GM12878 (cell line): ENCODE measurements around the gene CARF. TPM values are rescaled to one million over a fixed set of nuclear protein-coding genes. Genes with fewer than 3 reads are reported as not detected.

Experiments
- BHLHE40 ChIP-seq, 2 experiments: fragments of 450-650 bp in 1 of 2; IDR thresholded peaks; 2 replicates each; pipeline ENCODE4 v1.6.1; 2011 to 2017; ENCODE audit warnings: low read depth in 2 of 2, borderline replicate concordance in 1 of 2, improper control_type of control experiment in 1 of 2, low read length in 1 of 2, mild to moderate bottlenecking in 1 of 2
- CHD1 ChIP-seq: IDR thresholded peaks from 2 replicates; pipeline ENCODE4 v1.6.1; 2012; ENCODE audit warnings: low read depth, low read length, improper control_type of control experiment
- CHD2 ChIP-seq: IDR thresholded peaks from 2 replicates; pipeline ENCODE4 v1.6.1; 2011; ENCODE audit warnings: low read depth, low read length, improper control_type of control experiment, borderline replicate concordance
- CREB1 ChIP-seq: IDR thresholded peaks from 2 replicates; pipeline ENCODE4 v1.6.1; 2012; ENCODE audit warnings: low read depth, mild to moderate bottlenecking, inconsistent platforms
- DPF2 ChIP-seq: fragments of 450-650 bp; IDR thresholded peaks from 2 replicates; pipeline ENCODE4 v1.6.1; 2017; ENCODE audit warnings: mild to moderate bottlenecking
- HDAC2 ChIP-seq: fragments of 200-600 bp; sonication (generic); IDR thresholded peaks from 2 replicates; pipeline ENCODE4 v1.6.1; 2017
- IRF4 ChIP-seq: IDR thresholded peaks from 2 replicates; pipeline ENCODE4 v1.6.1; 2011; ENCODE audit warnings: low read depth, low read length
- LARP7 ChIP-seq: fragments of 450-650 bp; IDR thresholded peaks from 2 replicates; pipeline ENCODE4 v1.6.1; 2017; ENCODE audit warnings: mild to moderate bottlenecking
- MTA2 ChIP-seq: fragments of 450-650 bp; IDR thresholded peaks from 2 replicates; pipeline ENCODE4 v1.6.1; 2016; ENCODE audit warnings: low read depth, mild to moderate bottlenecking, moderate library complexity
- NR2C2 ChIP-seq: IDR thresholded peaks from 2 replicates; pipeline ENCODE4 v1.6.1; 2011; ENCODE audit warnings: borderline replicate concordance, low read depth; ENCODE audit not compliant: control insufficient read depth, insufficient read length
- PAX5 ChIP-seq: IDR thresholded peaks from 2 replicates; pipeline ENCODE4 v1.6.1; 2011; ENCODE audit warnings: low read depth, low read length, borderline replicate concordance
- PML ChIP-seq: IDR thresholded peaks from 2 replicates; pipeline ENCODE4 v1.6.1; 2012; ENCODE audit warnings: low read length, inconsistent platforms
- POLR2AphosphoS5 ChIP-seq: IDR thresholded peaks from 2 replicates; pipeline ENCODE4 v1.6.1; 2011; ENCODE audit warnings: mild to moderate bottlenecking, low read length, inconsistent platforms
- RAD21 ChIP-seq: IDR thresholded peaks from 2 replicates; pipeline ENCODE4 v1.6.1; 2011; ENCODE audit warnings: mild to moderate bottlenecking, low read depth, low read length, moderate library complexity; ENCODE audit not compliant: insufficient read depth
- RB1 ChIP-seq: fragments of 450-650 bp; formaldehyde crosslinking; IDR thresholded peaks from 2 replicates; pipeline ENCODE4 v1.6.1; 2017; ENCODE audit warnings: mild to moderate bottlenecking, borderline replicate concordance
- SRF ChIP-seq, 2 experiments: IDR thresholded peaks; 2 replicates each; pipeline ENCODE4 v1.6.1; 2011; ENCODE audit warnings: low read depth in 2 of 2, low read length in 2 of 2, mild to moderate bottlenecking in 1 of 2, moderate library complexity in 1 of 2
- TCF3 ChIP-seq: IDR thresholded peaks from 2 replicates; pipeline ENCODE4 v1.6.1; 2012; ENCODE audit warnings: low read depth, mild to moderate bottlenecking, low read length, borderline replicate concordance; ENCODE audit not compliant: insufficient read depth
- ZNF274 ChIP-seq: IDR thresholded peaks from one replicate; pipeline ENCODE4 v1.8.0; 2011; ENCODE audit not compliant: insufficient read length, insufficient read depth
- polyA plus RNA-seq, 11 experiments: library from polyadenylated mRNA; depleted of rRNA in 4 of 11; unstranded in 6 of 11; stranded (reverse) in 5 of 11; fragments of >200 nt; fragmentation: Nextera tagmentation in 4 of 11; fragmentation: Illumina TruSeq in 1 of 11; extraction: Ambion mirVana in 4 of 11; extraction: Trizol in 1 of 11; gene quantifications; 1 replicate in 1 of 11; 2 replicates in 10 of 11; pipeline versions ENCODE4 v1.2.1 to v1.2.3, GENCODE V29; 2011 to 2016; ENCODE audit warnings: inconsistent platforms in 2 of 11, missing spikeins in 2 of 11, low read depth in 1 of 11
- total RNA-seq, 4 experiments: library from RNA; depleted of rRNA in 3 of 4; stranded (reverse); fragments of >200 nt in 3 of 4; fragmentation: Illumina TruSeq in 1 of 4; extraction: Trizol in 1 of 4; gene quantifications; 2 replicates each; pipeline versions ENCODE4 v1.2.1 to v1.2.3, GENCODE V29; 2013 to 2021
- TF ChIP-seq, protein P1 (sequence below): IDR thresholded peaks from 2 replicates; pipeline ENCODE4 v1.6.1; 2011; ENCODE audit warnings: low read depth, mild to moderate bottlenecking, low read length, moderate library complexity, borderline replicate concordance; ENCODE audit errors: extremely low read depth
- TF ChIP-seq, protein P2 (sequence below): fragments of 450-650 bp; formaldehyde crosslinking; IDR thresholded peaks from 2 replicates; pipeline ENCODE4 v1.4.0; 2022; ENCODE audit warnings: mild to moderate bottlenecking, moderate library complexity
- TF ChIP-seq, protein P3 (sequence below): fragments of 450-650 bp; IDR thresholded peaks from 2 replicates; pipeline ENCODE4 v1.6.1; 2016; ENCODE audit warnings: mild to moderate bottlenecking
- TF ChIP-seq, protein P4 (sequence below): IDR thresholded peaks from 2 replicates; pipeline ENCODE4 v1.6.1; 2011; ENCODE audit warnings: borderline replicate concordance, low read depth, mild to moderate bottlenecking, moderate library complexity, low read length; ENCODE audit not compliant: insufficient read depth, poor library complexity, severe bottlenecking
- TF ChIP-seq, protein P5 (sequence below): fragments of 450-650 bp; IDR thresholded peaks from 2 replicates; pipeline ENCODE4 v1.6.1; 2016; ENCODE audit warnings: mild to moderate bottlenecking

Gene CARF
- total and polyA plus RNA-seq, 10 of the 15 experiments (the other 5 are each of a cell fraction or from before 2014, with no cell fraction given) = 1.8 to 11.5 (median 6.9) TPM

DNA sequence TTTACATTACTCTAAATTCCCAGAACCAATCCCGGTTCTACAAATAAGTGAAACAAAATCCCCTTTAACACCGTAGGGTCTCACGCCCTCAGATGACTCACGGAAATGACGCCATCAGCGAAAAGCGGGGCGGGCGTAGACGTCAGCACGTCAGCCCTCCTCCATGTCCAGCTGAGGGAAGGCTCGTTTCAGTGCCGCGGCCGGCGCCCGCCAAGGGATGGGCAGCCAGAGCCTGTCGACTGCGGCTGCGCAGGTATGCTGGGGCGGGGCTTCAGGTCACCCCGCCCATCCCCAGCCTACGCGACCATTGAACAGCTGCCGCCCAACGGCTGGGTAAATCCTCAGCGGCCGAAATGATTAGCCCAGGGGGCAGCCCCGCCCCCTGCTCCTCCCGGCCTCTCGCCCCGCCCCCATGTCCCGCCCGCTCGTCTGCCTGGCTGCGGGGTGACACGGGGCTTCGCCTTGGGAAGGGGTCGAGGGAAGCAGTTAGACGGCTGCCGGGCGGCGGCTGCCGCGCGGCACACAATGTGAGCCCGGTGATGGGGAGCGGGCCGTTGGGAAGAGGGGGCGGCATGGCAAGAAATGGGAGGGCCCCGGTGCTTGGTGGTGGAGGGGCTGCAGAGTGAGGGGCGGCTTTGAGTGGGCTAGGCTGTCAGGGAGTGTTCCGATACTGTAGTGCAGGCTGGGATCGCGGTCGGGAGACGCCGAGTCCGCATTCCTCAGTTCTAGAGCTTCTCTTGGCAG is 102.6 kb downstream of the CARF start, which contains the start of gene NBEAL1 (continued):
- TF ChIP-seq POLR2AphosphoS5 (no peak; the same call in 1 of the 2 replicates), ZNF274 (no peak), RAD21 (no peak), CHD2 (peak; percentile 60; the same call in 1 of the 2 replicates), MTA2 (peak; percentile 34; the same call in 1 of the 2 replicates), PML (0 out of 2 replicates have a peak, but pooled peaks have one; percentile 67), SRF (IDR thresholded peaks at IDR 0.05; ENCODE audit: low read depth in 2 of 2, low read length in 2 of 2) (no peak), CHD1 (no peak), BHLHE40 (IDR thresholded peaks at IDR 0.05; ENCODE audit: borderline replicate concordance in 1 of 2, low read depth in 2 of 2, low read length in 1 of 2) (peak; percentile 46 to 75; a peak in 3 of 4 replicates), LARP7 (no peak; the same call in 1 of the 2 replicates), IRF4 (no peak), CREB1 (peak; percentile 98), PAX5 (no peak), RB1 (peak; percentile 57; the same call in 1 of the 2 replicates), HDAC2 (no peak), TCF3 (peak; percentile 76; the same call in 1 of the 2 replicates), DPF2 (peak; percentile 41; the same call in 1 of the 2 replicates), NR2C2 (no peak)
- TF ChIP-seq, protein P1, sequence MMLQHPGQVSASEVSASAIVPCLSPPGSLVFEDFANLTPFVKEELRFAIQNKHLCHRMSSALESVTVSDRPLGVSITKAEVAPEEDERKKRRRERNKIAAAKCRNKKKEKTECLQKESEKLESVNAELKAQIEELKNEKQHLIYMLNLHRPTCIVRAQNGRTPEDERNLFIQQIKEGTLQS = no peak
- TF ChIP-seq, protein P2, sequence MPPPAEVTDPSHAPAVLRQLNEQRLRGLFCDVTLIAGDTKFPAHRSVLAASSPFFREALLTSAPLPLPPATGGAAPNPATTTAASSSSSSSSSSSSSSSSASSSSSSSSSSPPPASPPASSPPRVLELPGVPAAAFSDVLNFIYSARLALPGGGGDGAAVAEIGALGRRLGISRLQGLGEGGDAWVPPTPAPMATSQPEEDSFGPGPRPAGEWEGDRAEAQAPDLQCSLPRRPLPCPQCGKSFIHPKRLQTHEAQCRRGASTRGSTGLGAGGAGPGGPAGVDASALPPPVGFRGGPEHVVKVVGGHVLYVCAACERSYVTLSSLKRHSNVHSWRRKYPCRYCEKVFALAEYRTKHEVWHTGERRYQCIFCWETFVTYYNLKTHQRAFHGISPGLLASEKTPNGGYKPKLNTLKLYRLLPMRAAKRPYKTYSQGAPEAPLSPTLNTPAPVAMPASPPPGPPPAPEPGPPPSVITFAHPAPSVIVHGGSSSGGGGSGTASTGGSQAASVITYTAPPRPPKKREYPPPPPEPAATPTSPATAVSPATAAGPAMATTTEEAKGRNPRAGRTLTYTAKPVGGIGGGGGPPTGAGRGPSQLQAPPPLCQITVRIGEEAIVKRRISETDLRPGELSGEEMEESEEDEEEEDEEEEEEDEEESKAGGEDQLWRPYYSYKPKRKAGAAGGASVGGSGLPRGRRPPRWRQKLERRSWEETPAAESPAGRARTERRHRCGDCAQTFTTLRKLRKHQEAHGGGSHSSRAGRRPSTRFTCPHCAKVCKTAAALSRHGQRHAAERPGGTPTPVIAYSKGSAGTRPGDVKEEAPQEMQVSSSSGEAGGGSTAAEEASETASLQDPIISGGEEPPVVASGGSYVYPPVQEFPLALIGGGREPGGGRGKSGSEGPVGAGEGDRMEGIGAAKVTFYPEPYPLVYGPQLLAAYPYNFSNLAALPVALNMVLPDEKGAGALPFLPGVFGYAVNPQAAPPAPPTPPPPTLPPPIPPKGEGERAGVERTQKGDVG (CRISPR knock-in tag) = no peak
- TF ChIP-seq, protein P3, sequence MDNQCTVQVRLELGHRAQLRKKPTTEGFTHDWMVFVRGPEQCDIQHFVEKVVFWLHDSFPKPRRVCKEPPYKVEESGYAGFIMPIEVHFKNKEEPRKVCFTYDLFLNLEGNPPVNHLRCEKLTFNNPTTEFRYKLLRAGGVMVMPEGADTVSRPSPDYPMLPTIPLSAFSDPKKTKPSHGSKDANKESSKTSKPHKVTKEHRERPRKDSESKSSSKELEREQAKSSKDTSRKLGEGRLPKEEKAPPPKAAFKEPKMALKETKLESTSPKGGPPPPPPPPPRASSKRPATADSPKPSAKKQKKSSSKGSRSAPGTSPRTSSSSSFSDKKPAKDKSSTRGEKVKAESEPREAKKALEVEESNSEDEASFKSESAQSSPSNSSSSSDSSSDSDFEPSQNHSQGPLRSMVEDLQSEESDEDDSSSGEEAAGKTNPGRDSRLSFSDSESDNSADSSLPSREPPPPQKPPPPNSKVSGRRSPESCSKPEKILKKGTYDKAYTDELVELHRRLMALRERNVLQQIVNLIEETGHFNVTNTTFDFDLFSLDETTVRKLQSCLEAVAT = peak; percentile 43; the same call in 1 of the 2 replicates
- TF ChIP-seq, protein P4, sequence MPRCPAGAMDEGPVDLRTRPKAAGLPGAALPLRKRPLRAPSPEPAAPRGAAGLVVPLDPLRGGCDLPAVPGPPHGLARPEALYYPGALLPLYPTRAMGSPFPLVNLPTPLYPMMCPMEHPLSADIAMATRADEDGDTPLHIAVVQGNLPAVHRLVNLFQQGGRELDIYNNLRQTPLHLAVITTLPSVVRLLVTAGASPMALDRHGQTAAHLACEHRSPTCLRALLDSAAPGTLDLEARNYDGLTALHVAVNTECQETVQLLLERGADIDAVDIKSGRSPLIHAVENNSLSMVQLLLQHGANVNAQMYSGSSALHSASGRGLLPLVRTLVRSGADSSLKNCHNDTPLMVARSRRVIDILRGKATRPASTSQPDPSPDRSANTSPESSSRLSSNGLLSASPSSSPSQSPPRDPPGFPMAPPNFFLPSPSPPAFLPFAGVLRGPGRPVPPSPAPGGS = peak; percentile 10
- TF ChIP-seq, protein P5, sequence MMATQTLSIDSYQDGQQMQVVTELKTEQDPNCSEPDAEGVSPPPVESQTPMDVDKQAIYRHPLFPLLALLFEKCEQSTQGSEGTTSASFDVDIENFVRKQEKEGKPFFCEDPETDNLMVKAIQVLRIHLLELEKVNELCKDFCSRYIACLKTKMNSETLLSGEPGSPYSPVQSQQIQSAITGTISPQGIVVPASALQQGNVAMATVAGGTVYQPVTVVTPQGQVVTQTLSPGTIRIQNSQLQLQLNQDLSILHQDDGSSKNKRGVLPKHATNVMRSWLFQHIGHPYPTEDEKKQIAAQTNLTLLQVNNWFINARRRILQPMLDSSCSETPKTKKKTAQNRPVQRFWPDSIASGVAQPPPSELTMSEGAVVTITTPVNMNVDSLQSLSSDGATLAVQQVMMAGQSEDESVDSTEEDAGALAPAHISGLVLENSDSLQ = peak; percentile 89
